Measurements from ENCODE around the gene ST6GALNAC6. TPM values are rescaled to one million over a fixed set of nuclear protein-coding genes. Genes with fewer than 3 reads are reported as not detected.
"Not testable (repeated sequence)": the region's sequence is repeated elsewhere in the genome, so short reads cannot be mapped to it uniquely, and the experiment has no call there.

Gene ST6GALNAC6
- total RNA-seq, 2 donors from 2014 or later, result 74.4 to 75.6 TPM

DNA sequence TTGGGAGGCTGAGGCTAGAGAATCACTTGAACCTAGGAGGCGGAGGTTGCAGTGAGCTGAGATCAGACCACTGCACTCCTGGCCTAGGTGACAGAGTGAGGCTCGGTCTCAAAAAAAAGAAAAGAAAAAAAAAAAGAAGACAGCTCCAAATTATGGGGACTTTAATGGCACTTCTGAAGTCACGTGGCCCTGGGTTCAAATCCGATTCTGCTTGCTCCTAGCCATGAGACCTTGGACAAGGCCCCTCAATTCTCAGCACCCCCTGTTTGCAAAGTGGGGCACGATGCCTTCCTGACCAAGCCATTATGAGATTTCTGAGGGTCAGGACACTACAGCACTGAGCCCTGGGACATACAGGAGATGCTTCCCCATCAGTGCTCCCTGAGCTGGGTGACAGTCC is 43.9 kb downstream of the ST6GALNAC6 start:
- H3K27me3 Mint-ChIP-seq (ENCODE audit: low read depth), result no peaks in the 10 kb centered on the region
- ATAC-seq (replicated peaks in 1 of 2) (no peak), DNase-seq (no peak)
- H3K4me3 Mint-ChIP-seq, result peak overlapping the region; percentile 29 to 51
- peak overlapping the region; percentile 70 for H3K27ac Mint-ChIP-seq
- H3K4me1 Mint-ChIP-seq (ENCODE audit: low read depth), result peaks cover 43% of the 10 kb centered on the region
- peaks cover 1 to 2% of the 10 kb centered on the region in 2 donors for H3K36me3 Mint-ChIP-seq (ENCODE audit: insufficient read depth in 2 of 2)
- peaks cover 0 to 2% of the 10 kb centered on the region in 2 donors for H3K9me3 Mint-ChIP-seq

DNA sequence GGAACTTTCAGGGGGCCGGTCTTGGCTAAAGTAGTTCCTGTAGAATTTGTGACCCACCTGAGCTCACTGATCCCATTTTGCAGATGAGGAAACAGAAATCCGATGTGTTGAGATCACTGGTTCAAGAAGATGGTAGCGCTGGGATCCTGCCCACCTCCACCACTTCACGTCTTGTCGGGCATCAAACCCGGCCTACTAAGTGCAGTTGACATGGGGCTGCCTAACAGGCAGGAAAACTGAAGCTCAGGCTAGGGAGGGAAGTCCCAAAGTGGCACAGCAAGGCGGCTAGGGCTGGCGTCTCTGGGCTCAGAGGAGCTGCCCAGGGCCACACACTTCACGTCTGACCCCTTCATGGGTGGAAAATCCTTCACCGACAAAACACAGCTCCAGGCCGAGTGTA is 44.4 kb downstream of the ST6GALNAC6 start:
- Mint-ChIP-seq H3K27ac (no peak overlapping the region), H3K36me3 (ENCODE audit: insufficient read depth in 2 of 2) (peaks cover 1 to 5% of the 10 kb centered on the region in 2 donors), H3K4me1 (ENCODE audit: low read depth) (peaks cover 43% of the 10 kb centered on the region), H3K27me3 (ENCODE audit: low read depth) (no peaks in the 10 kb centered on the region), H3K9me3 (peaks cover 1 to 3% of the 10 kb centered on the region in 2 donors), H3K4me3 (peak overlapping the region; percentile 29 to 49)
- ATAC-seq (replicated peaks in 1 of 2) (no peak), DNase-seq (no peak)

DNA sequence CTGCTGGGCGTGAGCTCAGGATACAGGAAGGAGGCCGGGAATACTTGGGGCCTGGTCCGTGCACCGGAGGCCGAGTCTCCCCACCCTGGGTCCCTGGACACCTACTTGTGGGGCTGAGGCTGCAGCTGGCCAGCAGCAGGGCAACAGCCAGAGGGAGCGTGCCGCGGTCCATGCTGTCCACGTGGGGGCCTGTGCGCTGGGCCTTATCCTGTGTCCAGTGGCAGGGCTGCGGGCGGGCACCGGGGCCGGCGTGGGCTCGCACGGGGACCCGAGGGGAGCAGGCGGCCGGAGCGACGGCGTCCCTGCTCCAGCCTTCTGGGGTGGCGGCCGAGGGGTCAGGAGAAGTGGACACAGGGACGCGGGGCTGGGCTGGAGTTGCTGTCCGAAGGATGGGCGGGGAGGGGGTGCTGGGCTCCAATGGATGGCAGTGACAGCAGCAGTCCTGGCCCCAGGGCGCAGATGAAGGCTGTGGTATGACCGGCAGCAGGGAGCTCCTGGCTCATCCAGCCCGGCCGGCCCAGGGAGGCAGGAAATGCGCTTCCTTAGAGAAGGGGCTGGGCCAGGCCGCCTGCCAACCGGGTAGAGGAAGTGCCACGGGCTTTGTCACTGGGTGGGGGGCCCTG is 45.1 kb downstream of the ST6GALNAC6 start, which contains the start of gene ENG:
Gene ENG, minus strand, starts transcription at position 475 of the 623 bp plus-strand sequence. Its CDS starts 303 bp downstream, at position 172.
- DNase-seq, result peak; percentile 41 to 55
- peaks cover 4 to 6% of the 10 kb centered on the region in 2 donors for H3K9me3 Mint-ChIP-seq
- H3K4me3 Mint-ChIP-seq, result peak within 1 kb of the TSS; percentile 92 to 93
- H3K27me3 Mint-ChIP-seq (ENCODE audit: low read depth), result no peaks in the 10 kb centered on the region
- peak within 1 kb of the TSS; percentile 91 for H3K27ac Mint-ChIP-seq
- peaks cover 43% of the 10 kb centered on the region for H3K4me1 Mint-ChIP-seq (ENCODE audit: low read depth)
- H3K36me3 Mint-ChIP-seq (ENCODE audit: insufficient read depth in 2 of 2), result peaks cover 3 to 7% of the 10 kb centered on the region in 2 donors
- peak; percentile 65 to 80 for ATAC-seq (replicated peaks in 1 of 2)

DNA sequence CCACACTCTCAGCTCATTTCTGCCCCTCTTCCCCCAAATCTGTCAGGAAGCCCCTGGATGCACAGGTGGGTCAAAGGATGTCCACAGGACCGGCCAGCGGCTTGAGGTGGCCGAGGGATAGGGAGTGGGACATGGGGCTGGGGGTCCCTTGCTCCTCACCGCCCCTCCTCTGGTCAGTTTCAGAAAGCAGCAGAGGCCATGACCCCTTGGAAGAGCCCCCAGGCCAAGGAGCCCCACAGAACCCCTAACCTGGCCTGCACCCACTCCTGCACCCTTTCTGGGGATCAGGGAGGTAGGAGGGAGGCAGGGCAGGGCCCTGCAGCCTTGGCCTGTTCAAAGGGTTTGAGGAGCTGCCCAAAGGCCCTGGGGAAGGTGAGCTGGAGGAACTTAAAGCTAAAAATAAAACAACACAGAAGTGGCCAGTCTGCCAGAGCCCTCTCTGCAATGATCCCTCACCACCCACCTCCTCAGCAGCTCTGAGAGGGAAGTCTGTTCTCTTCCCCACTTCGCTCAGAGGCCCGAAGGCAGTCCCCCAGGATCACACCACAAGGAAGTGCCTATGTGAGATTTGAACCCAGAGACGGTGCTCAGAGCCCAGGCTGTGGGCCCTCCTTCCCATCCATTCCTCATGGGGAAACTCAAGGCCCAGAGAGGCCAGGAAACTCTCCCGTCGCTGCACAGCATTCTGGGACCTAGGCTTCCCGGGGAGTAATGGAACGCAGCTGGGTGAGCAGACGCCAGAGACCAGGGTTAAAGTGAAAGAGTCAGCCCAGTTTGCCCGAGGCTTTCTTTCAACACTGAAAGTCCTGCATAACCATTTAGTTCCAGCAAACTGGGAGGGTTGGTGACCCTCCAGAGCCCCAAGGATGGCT is 45.9 kb downstream of the ST6GALNAC6 start:
- DNase-seq, result no peak

DNA sequence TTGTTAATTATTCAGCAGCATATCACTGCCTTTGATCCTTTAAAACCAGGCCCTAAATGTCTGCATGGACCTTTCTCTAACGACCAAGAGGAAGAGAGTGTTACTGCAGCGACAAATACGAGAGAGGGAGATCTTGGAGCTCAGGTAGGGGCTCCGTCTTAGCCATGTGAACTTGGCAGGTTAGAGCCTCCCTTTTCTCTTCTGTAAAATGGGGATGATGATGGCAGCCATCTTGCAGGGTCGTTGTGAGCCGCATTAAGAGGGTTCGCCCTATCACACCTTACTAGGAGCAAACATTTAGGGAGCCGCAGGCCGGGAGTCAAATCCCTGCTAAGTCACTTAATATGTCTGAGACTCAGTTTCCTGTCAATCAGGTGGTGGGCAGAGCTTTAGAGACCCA is 46.6 kb downstream of the ST6GALNAC6 start:
- Mint-ChIP-seq H3K36me3 (ENCODE audit: insufficient read depth in 2 of 2) (peaks cover 14 to 17% of the 10 kb centered on the region in 2 donors), H3K4me1 (ENCODE audit: low read depth) (peaks cover 40% of the 10 kb centered on the region), H3K4me3 (peak overlapping the region; percentile 18 to 92), H3K27ac (no peak overlapping the region), H3K27me3 (ENCODE audit: low read depth) (no peaks in the 10 kb centered on the region), H3K9me3 (peaks cover 10 to 11% of the 10 kb centered on the region in 2 donors)
- no peak for ATAC-seq (replicated peaks in 1 of 2)
- no peak for DNase-seq

More for the DNA sequence above, 45.9 kb downstream of the ST6GALNAC6 start:
- Mint-ChIP-seq H3K36me3 (ENCODE audit: insufficient read depth in 2 of 2) (peaks cover 11 to 15% of the 10 kb centered on the region in 2 donors), H3K27me3 (ENCODE audit: low read depth) (no peaks in the 10 kb centered on the region), H3K4me1 (ENCODE audit: low read depth) (peaks cover 43% of the 10 kb centered on the region), H3K9me3 (peaks cover 10 to 11% of the 10 kb centered on the region in 2 donors), H3K4me3 (peak overlapping the region; percentile 92 to 93), H3K27ac (peak overlapping the region; percentile 91)
- peak; percentile 32 to 36 for ATAC-seq (replicated peaks in 1 of 2)

DNA sequence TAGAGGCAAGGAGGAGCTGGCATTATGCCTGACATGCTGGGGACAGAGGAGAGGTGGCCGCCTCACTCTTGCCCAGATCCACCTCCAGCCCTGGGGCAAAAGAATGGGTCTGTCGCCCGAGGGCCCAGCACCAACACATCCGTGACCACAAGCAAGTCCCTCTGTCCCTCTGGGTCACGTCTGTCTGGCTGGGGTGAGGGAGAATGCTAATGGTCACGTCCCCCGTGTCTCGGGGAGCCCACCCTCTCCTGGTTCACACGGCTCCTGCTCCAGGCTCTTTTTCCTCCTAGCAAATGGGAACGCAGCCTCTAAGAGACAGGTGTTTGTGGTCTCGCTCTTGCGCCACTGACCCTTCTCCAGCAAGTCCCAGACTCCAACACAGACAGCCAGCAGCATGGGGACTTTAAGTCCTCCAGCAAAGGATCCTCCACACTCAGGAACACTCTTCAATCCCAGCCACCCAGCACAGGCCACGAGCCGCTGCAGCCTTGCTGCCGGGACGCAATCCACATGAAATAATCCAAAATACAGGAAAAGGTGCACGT is 49.0 kb downstream of the ST6GALNAC6 start:
- no peak overlapping the region for H3K4me3 Mint-ChIP-seq
- ATAC-seq (replicated peaks in 1 of 2), result no peak
- H3K36me3 Mint-ChIP-seq (ENCODE audit: insufficient read depth in 2 of 2), result peaks cover 14 to 17% of the 10 kb centered on the region in 2 donors
- H3K27me3 Mint-ChIP-seq (ENCODE audit: low read depth), result no peaks in the 10 kb centered on the region
- H3K9me3 Mint-ChIP-seq, result peaks cover 10 to 11% of the 10 kb centered on the region in 2 donors
- H3K4me1 Mint-ChIP-seq (ENCODE audit: low read depth), result peaks cover 32% of the 10 kb centered on the region
- no peak overlapping the region for H3K27ac Mint-ChIP-seq
- DNase-seq, result no peak

DNA sequence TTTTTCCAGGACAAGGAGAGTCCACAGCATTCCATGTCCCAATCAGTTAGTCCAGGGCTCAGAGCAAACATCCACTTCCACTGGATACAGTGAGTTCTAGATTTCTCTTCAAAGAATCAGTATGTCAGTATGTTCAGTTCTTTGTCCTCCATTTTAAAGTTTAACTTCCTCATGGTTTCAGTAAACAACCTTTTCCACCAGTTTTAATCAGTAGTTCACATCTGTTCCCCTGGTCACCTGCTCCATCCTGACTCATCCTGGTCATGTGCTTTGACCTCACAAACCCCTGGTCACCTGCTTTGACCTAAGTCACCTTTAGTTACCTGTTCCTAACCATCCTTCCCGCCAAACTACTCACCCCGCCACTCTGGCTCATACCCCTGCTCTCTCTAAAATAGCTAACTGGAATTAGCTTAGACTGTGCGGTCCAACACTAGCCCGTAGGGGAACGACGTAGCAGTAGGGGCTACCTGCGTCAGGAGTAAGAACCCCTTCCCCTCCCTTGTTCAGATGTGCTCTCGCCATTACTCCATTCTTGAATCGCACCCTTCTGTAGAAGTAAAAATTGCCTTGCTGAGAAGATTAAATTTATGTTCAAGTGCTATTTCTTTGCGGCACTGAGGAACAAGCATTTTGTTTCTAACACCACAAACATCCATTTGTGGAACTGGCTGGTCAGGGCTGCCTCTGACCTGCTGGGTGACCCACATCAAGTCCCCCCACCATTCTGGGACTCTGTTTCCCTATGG is 50.5 kb downstream of the ST6GALNAC6 start:
- H3K4me3 Mint-ChIP-seq, result no peak overlapping the region
- DNase-seq (no peak), ATAC-seq (replicated peaks in 1 of 2) (no peak)
- no peaks in the 10 kb centered on the region for H3K27me3 Mint-ChIP-seq (ENCODE audit: low read depth)
- H3K4me1 Mint-ChIP-seq (ENCODE audit: low read depth), result peaks cover 26% of the 10 kb centered on the region
- no peak overlapping the region for H3K27ac Mint-ChIP-seq
- H3K9me3 Mint-ChIP-seq, result peaks cover 10 to 11% of the 10 kb centered on the region in 2 donors
- peaks cover 14 to 17% of the 10 kb centered on the region in 2 donors for H3K36me3 Mint-ChIP-seq (ENCODE audit: insufficient read depth in 2 of 2)

DNA sequence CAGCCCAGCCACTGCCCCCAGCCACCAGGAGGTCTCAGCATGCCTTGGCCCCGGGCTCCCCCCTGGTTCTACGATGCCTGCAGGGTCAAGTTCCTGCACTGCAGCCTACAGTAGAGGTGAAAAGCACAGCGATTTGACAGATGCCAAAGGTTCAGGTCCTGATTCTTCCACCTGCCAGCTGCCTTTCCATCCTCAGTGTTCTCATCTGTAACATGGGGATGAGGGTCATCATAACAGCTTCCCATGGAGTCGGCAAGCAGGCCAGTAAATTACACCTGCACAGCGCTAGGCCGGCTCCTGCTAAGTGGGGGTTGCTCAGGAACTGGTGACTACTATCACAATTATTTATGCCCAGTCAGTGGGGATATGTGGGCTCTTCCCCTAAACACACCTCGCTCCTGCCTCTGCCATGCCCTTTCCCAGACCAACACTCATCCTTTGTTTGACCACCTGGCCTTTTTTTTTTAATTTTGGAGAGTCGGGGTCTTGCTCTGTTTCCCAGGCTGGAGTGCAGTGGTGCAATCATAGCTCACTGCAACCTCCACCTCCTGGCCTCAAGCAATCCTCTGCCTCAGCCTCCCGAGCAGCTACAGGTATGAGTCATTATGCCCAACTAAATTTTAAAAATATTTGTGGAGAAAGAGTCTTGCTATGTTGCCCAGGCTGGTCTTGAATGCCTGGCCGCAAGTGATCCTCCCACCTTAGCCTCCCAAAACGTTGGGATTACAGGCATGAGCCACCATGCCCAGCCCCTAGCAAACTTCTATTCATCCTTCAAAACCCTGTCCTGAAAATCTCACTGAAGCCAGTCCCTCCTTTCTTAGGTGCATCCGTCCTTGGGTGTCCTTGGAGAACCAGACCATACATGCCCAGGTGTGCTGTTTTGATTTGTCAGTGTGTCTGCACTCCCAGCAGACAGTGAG is 51.3 kb downstream of the ST6GALNAC6 start:
- no peak overlapping the region for H3K4me3 Mint-ChIP-seq
- peaks cover 17% of the 10 kb centered on the region for H3K4me1 Mint-ChIP-seq (ENCODE audit: low read depth)
- H3K36me3 Mint-ChIP-seq (ENCODE audit: insufficient read depth in 2 of 2), result peaks cover 14 to 17% of the 10 kb centered on the region in 2 donors
- H3K27ac Mint-ChIP-seq, result no peak overlapping the region
- DNase-seq, result no peak
- ATAC-seq (replicated peaks in 1 of 2), result no peak
- H3K9me3 Mint-ChIP-seq, result peaks cover 10 to 11% of the 10 kb centered on the region in 2 donors
- H3K27me3 Mint-ChIP-seq (ENCODE audit: low read depth), result no peaks in the 10 kb centered on the region

DNA sequence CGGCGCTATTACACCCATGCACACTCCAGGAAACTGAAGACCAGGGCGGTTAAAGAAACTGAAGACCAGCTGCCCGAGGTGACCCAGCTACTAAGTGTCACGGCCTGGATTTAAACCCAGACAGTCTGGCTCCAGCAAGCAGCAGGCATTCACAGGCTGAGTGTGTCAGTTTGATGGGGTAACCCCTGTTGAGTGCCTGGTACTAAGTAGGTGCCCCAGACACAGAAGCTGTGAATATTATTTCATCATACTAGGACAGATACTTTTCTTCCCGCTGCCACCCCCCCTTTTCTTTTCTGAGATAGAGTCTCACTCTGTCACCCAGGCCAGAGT is 52.3 kb downstream of the ST6GALNAC6 start:
- H3K9me3 Mint-ChIP-seq, result peaks cover 10 to 11% of the 10 kb centered on the region in 2 donors
- H3K4me3 Mint-ChIP-seq, result no peak overlapping the region
- no peak for ATAC-seq (replicated peaks in 1 of 2)
- peaks cover 8% of the 10 kb centered on the region for H3K4me1 Mint-ChIP-seq (ENCODE audit: low read depth)
- no peaks in the 10 kb centered on the region for H3K27me3 Mint-ChIP-seq (ENCODE audit: low read depth)
- no peak for DNase-seq
- peaks cover 14 to 17% of the 10 kb centered on the region in 2 donors for H3K36me3 Mint-ChIP-seq (ENCODE audit: insufficient read depth in 2 of 2)
- H3K27ac Mint-ChIP-seq, result no peak overlapping the region

DNA sequence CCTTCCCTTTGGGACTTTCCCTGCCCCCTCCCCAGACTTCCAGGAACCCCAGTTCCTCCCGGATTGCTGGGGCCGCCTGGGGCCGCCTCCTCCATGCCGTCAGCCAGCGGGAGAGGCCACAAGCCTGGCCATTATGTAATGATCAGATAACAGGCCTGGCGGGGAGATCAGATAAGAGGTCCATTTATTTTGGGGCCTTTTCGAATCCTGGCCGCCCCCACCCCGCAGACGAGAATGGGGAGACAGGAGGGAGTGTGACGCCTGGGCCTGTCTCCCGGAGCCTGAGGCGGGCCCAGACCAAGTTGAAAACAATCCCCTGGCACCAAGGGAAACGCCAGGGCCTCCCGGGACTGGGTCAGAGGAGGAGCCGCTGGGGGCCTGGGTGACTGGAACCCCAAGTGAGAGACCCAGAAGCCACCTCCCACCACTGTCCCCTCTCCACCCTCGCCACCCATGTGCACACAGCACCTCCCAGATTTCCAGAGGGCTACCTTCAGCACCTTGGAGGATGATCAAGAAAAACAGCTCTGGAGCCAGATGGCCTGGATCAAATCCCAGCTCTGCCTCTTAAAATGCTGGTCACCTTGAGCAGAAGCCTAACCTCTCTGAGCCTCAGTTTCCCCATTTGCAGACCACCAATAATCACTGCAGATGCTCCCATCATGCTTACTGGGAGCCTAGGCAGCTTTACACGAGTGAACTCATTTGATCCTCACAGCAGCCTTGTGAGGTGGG is 52.8 kb downstream of the ST6GALNAC6 start:
- H3K9me3 Mint-ChIP-seq, result peaks cover 10 to 11% of the 10 kb centered on the region in 2 donors
- H3K4me3 Mint-ChIP-seq, result no peak overlapping the region
- DNase-seq, result no peak
- H3K36me3 Mint-ChIP-seq (ENCODE audit: insufficient read depth in 2 of 2), result peaks cover 14 to 17% of the 10 kb centered on the region in 2 donors
- H3K27ac Mint-ChIP-seq, result no peak overlapping the region
- H3K4me1 Mint-ChIP-seq (ENCODE audit: low read depth), result peaks cover 2% of the 10 kb centered on the region
- ATAC-seq (replicated peaks in 1 of 2), result no peak
- no peaks in the 10 kb centered on the region for H3K27me3 Mint-ChIP-seq (ENCODE audit: low read depth)

DNA sequence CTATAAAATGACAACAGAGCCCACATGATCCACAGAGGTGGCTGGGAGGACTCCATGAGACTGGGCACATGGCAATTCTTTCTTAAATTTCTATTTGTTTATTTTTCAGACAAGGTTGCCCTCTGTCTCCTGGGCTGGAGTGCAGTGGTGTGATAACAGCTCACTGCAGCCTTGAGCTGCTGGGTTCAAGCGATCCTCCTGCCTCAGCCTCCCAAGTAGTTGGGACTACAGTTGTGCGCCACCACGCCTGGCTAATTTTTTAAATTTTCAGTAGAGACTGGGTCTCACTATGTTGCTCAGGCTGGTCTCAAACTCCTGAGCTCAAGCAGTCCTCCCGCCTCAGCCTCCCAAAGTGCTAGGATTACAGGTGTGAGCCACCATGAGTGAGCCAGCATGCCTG is 53.8 kb downstream of the ST6GALNAC6 start:
- Mint-ChIP-seq H3K36me3 (ENCODE audit: insufficient read depth in 2 of 2) (peaks cover 13 to 15% of the 10 kb centered on the region in 2 donors), H3K9me3 (peaks cover 10% of the 10 kb centered on the region in 2 donors)
- H3K27ac Mint-ChIP-seq; H3K27me3 Mint-ChIP-seq (ENCODE audit: low read depth); H3K4me3 Mint-ChIP-seq; ATAC-seq (replicated peaks in 1 of 2); DNase-seq; H3K4me1 Mint-ChIP-seq (ENCODE audit: low read depth): not testable (repeated sequence)
